ENCODE data around the gene XRN2. TPM values are rescaled to one million over a fixed set of nuclear protein-coding genes. Genes with fewer than 3 reads are reported as not detected.

The XRN2 gene
- total and polyA plus RNA-seq, 2 of the 13 experiments (the other 11 are each of a cell fraction or from before 2014, with no cell fraction given): 90.3 to 171 TPM

GRCh38 chr20:21278829-21279228 is 24.3 kb upstream of the XRN2 start:
- intact Hi-C loops (cut with micrococcal nuclease; ENCODE audit: unreplicated experiment) (no loop called here), in situ Hi-C loops (cut with HindIII; ENCODE audit: extremely low pct_ligation_motif_present, low pct_unique_long_range_greater_than_20kb) (no loop called here)
- no peaks in the 10 kb centered on the region for H3K79me2 ChIP-seq (ENCODE audit: insufficient read depth, low read length)
- no peak overlapping the region for H3K4me3 ChIP-seq (replicated peaks in 1 of 3; ENCODE audit: insufficient read depth in 1 of 3, low read depth in 2 of 3, low read length in 3 of 3)
- H3K36me3 ChIP-seq (replicated peaks in 1 of 2; ENCODE audit: control insufficient read depth in 1 of 2, insufficient read depth in 2 of 2, low read length in 2 of 2): no peaks in the 10 kb centered on the region
- ATAC-seq (no peak), FAIRE-seq (no peak), DNase-seq (ENCODE audit: low spot score) (no peak)
- H3K9me3 ChIP-seq (ENCODE audit: low read length): no peaks in the 10 kb centered on the region
- no TSS peak for BruUV-seq (replicated peaks)
- H4K20me1 ChIP-seq (ENCODE audit: insufficient read depth, low read length): no peaks in the 10 kb centered on the region
- CTCF ChIA-PET (ENCODE audit: low intra/inter-chr PET ratio, low total read pairs): no interaction called here
- POLR2A ChIA-PET: interaction anchor here (1.6 kb wide), 1 partner anchor 24 kb away, joined by 9 read pairs; the partner anchor contains the start of gene XRN2
- 90% methylated on average over 2 of the region's 2 CpGs for WGBS (ENCODE audit: low lambda C conversion rate)
- no peak overlapping the region for H2AFZ ChIP-seq (ENCODE audit: low read length)
- H3K27ac ChIP-seq (ENCODE audit: extremely low read length, insufficient read depth, low read length): no peak overlapping the region
- no peak overlapping the region for H3K9ac ChIP-seq (ENCODE audit: insufficient read depth, low read depth, low read length)
- no peaks in the 10 kb centered on the region for H3K27me3 ChIP-seq (ENCODE audit: control insufficient read depth in 1 of 2, insufficient read depth in 2 of 2, low read length in 2 of 2)
- no peak overlapping the region for H3K4me2 ChIP-seq (ENCODE audit: low read depth, low read length)
- H3K4me1 ChIP-seq (ENCODE audit: insufficient read depth, low read length): peaks cover 27% of the 10 kb centered on the region
- TF ChIP-seq ZNF772 (CRISPR knock-in tag; IDR thresholded peaks at IDR 0.05) (no peak), NFE2L1 (CRISPR knock-in tag; IDR thresholded peaks at IDR 0.05; ENCODE audit: borderline replicate concordance) (no peak), MLLT10 (CRISPR knock-in tag; IDR thresholded peaks at IDR 0.05) (no peak), POLR2AphosphoS2 (IDR thresholded peaks at IDR 0.05; ENCODE audit: low read depth, low read length) (no peak), ZNF619 (CRISPR knock-in tag; IDR thresholded peaks at IDR 0.05) (no peak), KLF12 (CRISPR knock-in tag; IDR thresholded peaks at IDR 0.05; ENCODE audit: borderline replicate concordance) (no peak), NFYB (CRISPR knock-in tag; IDR thresholded peaks at IDR 0.05) (no peak), ZFP37 (CRISPR knock-in tag; IDR thresholded peaks at IDR 0.05; ENCODE audit: borderline replicate concordance) (no peak), FOXC1 (CRISPR knock-in tag; IDR thresholded peaks at IDR 0.05; ENCODE audit: borderline replicate concordance) (no peak), MYNN (CRISPR knock-in tag; IDR thresholded peaks at IDR 0.05; ENCODE audit: low read depth) (no peak), RFXAP (CRISPR knock-in tag; IDR thresholded peaks at IDR 0.05; ENCODE audit: borderline replicate concordance) (no peak), ZNF510 (CRISPR knock-in tag; IDR thresholded peaks at IDR 0.05; ENCODE audit: low read depth) (no peak), EHMT2 (IDR thresholded peaks at IDR 0.05; ENCODE audit: borderline replicate concordance, low read depth, low read length) (no peak)
- TF ChIP-seq, protein P1, sequence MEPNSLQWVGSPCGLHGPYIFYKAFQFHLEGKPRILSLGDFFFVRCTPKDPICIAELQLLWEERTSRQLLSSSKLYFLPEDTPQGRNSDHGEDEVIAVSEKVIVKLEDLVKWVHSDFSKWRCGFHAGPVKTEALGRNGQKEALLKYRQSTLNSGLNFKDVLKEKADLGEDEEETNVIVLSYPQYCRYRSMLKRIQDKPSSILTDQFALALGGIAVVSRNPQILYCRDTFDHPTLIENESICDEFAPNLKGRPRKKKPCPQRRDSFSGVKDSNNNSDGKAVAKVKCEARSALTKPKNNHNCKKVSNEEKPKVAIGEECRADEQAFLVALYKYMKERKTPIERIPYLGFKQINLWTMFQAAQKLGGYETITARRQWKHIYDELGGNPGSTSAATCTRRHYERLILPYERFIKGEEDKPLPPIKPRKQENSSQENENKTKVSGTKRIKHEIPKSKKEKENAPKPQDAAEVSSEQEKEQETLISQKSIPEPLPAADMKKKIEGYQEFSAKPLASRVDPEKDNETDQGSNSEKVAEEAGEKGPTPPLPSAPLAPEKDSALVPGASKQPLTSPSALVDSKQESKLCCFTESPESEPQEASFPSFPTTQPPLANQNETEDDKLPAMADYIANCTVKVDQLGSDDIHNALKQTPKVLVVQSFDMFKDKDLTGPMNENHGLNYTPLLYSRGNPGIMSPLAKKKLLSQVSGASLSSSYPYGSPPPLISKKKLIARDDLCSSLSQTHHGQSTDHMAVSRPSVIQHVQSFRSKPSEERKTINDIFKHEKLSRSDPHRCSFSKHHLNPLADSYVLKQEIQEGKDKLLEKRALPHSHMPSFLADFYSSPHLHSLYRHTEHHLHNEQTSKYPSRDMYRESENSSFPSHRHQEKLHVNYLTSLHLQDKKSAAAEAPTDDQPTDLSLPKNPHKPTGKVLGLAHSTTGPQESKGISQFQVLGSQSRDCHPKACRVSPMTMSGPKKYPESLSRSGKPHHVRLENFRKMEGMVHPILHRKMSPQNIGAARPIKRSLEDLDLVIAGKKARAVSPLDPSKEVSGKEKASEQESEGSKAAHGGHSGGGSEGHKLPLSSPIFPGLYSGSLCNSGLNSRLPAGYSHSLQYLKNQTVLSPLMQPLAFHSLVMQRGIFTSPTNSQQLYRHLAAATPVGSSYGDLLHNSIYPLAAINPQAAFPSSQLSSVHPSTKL (CRISPR knock-in tag; IDR thresholded peaks at IDR 0.05): no peak
- TF ChIP-seq, protein P2, sequence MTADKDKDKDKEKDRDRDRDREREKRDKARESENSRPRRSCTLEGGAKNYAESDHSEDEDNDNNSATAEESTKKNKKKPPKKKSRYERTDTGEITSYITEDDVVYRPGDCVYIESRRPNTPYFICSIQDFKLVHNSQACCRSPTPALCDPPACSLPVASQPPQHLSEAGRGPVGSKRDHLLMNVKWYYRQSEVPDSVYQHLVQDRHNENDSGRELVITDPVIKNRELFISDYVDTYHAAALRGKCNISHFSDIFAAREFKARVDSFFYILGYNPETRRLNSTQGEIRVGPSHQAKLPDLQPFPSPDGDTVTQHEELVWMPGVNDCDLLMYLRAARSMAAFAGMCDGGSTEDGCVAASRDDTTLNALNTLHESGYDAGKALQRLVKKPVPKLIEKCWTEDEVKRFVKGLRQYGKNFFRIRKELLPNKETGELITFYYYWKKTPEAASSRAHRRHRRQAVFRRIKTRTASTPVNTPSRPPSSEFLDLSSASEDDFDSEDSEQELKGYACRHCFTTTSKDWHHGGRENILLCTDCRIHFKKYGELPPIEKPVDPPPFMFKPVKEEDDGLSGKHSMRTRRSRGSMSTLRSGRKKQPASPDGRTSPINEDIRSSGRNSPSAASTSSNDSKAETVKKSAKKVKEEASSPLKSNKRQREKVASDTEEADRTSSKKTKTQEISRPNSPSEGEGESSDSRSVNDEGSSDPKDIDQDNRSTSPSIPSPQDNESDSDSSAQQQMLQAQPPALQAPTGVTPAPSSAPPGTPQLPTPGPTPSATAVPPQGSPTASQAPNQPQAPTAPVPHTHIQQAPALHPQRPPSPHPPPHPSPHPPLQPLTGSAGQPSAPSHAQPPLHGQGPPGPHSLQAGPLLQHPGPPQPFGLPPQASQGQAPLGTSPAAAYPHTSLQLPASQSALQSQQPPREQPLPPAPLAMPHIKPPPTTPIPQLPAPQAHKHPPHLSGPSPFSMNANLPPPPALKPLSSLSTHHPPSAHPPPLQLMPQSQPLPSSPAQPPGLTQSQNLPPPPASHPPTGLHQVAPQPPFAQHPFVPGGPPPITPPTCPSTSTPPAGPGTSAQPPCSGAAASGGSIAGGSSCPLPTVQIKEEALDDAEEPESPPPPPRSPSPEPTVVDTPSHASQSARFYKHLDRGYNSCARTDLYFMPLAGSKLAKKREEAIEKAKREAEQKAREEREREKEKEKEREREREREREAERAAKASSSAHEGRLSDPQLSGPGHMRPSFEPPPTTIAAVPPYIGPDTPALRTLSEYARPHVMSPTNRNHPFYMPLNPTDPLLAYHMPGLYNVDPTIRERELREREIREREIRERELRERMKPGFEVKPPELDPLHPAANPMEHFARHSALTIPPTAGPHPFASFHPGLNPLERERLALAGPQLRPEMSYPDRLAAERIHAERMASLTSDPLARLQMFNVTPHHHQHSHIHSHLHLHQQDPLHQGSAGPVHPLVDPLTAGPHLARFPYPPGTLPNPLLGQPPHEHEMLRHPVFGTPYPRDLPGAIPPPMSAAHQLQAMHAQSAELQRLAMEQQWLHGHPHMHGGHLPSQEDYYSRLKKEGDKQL (CRISPR knock-in tag; IDR thresholded peaks at IDR 0.05; ENCODE audit: low read depth): no peak

Measured in HepG2 (cell line).